Stimulated activated CD4-positive, alpha-beta T cell treated with anti-CD3 and anti-CD28 coated beads, Interleukin-1b, Interleukin-23, amount 100 ng/mL, for 24 hours (primary cell): ENCODE data around the gene PATJ.
"Not testable (repeated sequence)": the region's sequence is repeated elsewhere in the genome, so short reads cannot be mapped to it uniquely, and the experiment has no call there.

Experiments
- DNase-seq, 4 experiments: peaks; one replicate each; pipeline ENCODE4 v3.0.0-alpha.2; 2020; ENCODE audit warnings: low read depth in 4 of 4, low spot score in 1 of 4

PATJ gene

DNA sequence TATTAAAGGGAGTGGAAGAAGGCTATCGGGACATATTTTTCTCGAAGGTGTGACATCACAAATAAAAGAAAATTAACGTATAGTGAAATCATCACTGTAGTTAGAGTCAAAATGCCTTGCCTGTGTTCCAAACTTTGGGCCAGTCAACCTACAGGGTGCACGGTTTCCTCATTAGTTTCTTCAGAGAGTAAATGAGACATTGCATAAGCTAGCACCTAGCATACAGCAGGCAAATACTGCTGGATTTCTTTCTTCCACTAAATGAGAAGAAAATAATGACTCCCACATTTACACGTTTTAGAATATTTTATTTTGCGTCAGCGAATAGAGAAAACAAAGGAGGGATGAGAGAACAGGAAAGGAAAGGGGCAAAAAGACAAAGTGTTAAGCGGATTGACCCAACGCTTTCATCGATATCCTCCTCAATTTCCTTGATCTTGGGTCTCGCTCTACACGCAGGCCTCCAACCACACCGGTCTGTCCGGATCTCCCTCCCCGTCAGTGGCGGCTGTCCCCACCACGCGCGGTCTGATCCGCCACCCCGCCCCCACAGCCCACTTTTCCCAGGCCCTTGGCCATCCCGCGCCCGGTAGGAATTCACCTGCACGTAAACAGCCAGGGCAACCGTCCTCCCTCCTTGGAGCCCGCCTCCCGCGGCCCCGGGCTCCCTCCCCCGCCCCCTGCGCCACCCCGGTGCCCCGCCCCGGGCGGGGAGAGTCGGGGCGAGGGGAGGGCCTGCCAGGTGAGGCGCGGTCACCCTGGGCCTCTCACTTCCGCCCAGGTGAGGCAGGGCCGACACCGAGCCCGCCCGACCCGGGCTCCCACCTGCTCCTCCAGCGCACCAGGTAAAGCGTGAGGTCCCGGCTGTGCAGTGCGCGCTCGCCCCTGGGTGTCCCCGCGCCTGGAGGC, at the start of gene PATJ:
Gene PATJ, plus strand, starts transcription at position 770 of the 909 bp plus-strand sequence. CDS start 20,413 bp downstream, outside the sequence.
- DNase-seq = peak; percentile 9 to 43 (median 24)

DNA sequence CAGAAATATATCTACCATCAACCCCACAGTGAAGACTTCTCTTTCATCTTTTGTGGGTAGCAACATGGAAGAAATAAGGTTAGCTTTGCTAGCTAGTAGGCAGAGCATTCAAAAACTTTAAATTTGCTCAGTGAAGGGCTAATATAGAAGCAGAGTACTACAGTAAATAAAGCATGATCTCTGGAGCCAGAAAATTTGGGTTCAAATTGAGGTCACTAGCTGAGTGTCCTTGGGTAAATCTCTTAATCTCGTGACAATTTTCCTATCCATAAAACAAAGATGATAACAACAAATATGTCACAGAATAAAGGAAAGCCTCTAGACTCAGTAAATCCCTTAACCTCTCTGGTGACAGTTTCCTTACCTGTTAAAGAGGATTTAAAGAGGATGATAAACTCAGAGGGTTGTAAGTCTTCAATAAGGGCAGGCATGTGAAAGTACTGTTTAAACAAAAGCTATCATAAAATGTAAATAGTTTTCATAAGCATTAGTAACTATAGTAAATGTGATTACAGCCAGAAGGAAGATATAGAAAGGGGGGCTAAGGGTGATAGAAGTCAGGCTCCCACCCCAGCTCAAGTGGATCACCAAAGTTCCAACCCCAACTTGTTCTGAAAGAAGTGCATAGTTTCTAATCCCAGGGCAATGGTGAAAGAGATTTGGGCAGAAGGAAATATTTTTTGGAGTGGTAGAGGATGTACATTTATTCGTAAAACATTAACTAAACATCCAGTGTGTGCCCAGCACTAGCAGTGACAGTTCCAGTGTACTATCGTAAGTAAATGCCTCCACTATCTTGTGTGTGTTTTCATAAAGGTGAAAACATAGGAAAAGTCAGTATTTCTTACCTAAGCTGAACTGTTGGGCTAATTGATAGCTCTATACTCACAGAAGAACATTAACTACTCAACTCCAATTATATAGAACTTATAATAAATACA, 42.1 kb upstream of the PATJ start:
- DNase-seq = no peak

- no peak for DNase-seq
Measured at GRCh38 chr1:61708953-61709907, 33.0 kb upstream of the PATJ start.

GRCh38 chr1:61709908-61710289, 32.4 kb upstream of the PATJ start:
- no peak for DNase-seq

DNA sequence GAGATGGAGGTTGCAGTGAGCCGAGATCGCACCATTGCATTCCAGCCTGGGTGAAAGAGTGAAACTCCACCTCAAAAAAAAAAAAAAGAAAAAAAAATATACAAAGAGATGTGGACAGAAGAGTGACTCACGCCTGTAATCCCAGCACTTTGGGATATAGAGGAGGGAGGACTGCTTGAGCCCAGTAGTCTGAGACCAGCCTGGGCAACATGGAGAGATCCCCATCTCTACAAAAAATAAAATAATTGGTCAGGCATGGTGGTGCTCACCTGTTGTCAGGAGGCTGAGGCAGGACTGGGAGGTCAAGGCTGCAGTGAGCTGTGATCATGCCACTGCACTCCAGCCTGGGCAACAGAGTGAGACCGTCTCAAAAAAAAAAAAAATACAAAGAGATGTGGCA, 31.0 kb upstream of the PATJ start:
- DNase-seq = not testable (repeated sequence)

DNA sequence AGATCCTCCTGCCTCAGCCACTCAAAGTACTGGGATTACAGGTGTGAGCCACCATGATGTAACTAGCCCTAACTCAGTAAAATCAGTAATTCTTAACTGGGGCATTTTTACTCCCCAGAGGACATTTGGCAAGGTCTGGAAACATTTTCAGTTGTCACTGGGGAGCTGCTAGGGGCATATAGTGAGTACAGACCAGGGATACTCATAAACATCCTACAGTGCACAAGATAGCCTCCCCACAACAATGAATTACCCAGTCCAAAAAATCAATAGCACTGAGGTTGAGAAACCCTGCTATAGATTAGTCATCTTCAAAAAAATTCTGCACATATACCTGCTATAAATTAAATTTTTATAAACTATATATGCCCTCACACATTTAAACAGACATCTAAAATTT, 30.3 kb upstream of the PATJ start:
- no peak for DNase-seq

DNA sequence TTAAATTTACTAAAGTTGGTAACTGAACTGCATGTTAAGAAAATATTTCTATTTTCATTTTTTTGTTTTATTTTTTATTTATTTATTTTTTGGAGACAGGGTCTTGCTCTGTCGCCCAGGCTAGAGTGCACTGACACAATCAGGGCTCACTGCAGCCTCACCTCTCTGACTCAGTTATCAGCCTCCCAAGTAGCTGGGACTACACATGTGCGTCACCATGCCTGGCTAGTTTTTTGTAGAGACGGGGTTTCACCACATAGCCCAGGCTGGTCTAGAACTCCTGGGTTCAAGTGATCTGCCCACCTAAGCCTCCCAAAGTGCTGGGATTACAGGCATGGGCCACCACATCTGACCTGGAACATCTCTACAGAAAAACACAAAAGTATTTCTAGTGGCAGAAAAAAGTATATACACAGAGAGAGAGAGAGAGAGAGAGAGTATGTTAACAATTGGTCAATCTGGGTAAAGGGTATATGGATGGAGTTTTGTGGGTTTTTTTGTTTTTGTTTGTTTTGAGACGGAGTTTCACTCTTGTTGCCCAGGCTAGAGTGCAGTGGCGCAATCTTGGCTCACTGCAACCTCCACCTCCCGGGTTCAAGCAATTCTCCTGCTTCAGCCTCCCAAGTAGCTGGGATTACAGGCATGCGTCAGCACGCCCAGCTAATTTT, 23.1 kb upstream of the PATJ start:
- DNase-seq = not testable (repeated sequence)

- DNase-seq = no peak
Measured at GRCh38 chr1:61724506-61724812, 17.8 kb upstream of the PATJ start.

GRCh38 chr1:61724813-61725694, 17.2 kb upstream of the PATJ start, which contains the start of gene TM2D1:
Gene TM2D1, minus strand, starts transcription at chr1:61725141. Its CDS starts 21 bp downstream, at chr1:61725120.
- DNase-seq = peak; percentile 58 to 82 (median 74)

DNA sequence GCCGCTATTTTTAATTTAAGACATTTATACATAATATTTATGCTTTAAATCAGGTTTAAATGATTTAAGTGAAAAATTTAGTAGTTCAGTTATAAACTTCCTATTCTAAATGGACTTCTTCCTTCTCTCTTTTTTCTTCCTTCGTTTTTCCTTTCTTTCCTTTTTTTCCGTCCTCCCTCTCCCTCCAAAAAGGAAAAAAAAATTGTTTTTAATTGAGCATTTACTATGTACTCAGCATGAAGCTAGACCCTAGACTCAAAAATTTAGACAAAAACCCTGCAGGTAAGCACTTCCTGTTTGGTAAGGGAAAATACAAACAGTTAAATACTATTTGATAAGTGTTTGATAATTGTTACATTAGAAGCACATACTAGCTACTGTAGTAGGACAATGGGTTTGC, 14.7 kb upstream of the PATJ start:
- DNase-seq = no peak

DNA sequence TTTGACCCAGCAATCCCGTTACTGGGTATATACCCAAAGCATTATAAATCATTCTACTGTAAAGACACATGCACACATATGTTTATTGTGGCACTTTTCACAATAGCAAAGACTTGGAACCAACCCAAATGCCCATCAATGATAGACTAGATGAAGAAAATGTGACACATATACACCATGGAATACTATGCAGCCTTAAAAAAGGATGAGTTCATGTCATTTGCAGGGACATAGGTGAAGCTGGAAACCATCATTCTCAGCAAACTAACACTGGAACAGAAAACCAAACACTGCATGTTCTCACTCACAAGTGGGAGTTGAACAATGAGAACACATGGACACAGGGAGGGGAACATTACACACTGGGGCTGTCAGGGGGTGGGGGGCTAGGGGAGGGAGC, 11.6 kb upstream of the PATJ start:
- not testable (repeated sequence) for DNase-seq

- no peak for DNase-seq
Measured at GRCh38 chr1:61732726-61733125, 9.6 kb upstream of the PATJ start.

DNA sequence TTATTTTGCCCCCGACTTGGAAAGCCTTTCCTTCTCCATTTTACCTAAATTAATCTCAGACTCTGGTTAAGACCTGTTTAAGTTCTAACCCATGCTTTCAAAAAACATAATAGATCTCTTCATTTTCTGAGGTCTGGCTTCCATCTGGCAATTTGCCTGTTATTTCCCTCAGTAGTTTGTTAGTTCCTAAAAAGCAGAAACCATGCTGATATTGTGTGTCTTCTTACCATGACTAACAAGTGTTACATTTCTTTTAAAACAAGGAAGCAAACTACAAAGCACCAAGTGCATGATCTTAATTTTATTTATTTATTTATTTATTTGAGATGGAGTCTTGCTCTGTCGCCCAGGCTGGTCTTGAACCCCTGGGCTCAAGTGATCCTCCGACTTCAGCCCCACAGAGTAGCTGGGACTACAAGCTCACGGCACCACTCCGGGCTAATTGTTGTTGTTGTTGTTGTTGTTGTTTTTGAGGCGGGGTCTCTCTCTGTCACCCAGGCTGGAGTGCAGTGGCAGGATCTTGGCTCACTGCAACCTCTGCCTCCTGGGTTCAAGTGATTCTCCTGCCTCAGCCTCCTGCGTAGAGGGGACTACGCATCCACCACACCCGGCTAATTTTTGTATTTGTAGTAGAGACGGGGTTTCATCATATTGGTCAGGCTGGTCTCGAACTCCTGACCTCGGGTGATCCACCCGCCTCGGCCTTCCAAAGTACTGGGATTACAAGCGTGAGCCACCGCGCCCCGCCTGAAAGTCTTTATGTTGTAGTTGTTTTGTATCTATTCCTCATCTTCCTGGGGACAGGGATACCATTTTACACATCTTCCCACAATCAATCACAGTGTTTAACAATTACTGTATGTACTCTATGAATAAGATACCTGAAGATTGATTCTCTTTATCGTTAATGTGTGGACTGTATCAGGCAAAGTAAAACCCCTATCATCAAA, 1.3 kb upstream of the PATJ start:
- DNase-seq = no peak

DNA sequence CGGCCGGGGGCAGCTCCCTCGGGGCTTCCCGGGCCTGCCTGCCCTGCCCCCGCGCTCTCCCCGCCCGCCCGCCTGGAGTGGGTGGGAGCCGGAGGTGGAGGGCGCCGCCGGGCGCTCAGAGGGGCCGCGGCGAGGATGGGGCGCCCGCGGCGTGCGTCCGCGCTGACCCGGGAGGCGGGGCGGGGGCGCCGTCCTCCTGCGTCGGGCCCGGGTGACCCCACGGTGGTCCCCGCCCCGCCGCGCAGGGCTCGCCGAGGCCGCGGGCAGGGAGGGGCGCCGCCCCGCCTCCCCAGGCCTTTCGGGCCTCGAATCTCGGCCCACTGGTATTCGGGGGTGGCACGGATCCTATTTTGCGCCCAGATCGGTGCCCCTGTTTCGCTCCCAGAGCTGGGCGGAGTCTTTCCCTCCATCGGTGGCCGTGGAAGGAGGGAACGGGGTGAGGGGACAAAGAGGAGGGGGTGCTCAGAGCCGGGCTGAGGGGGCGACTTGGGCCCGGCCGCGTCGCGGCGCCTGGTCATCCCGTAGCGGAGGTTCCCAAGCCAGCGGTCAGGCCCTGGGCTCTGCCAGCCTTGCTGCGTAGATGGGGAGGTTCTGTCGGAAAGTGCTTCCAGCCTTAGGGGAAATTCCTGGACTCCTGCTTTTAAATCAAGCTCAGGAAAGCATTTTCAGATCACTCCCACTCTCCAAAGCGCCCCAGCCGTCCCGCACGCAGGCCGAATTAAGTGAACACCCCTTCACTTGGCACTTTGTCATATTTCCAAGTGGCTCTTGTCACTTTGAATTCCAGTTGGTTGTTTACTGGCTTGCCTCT, 545 bp downstream of the PATJ start:
- DNase-seq = peak in 1 of 4 experiments; percentile 9

DNA sequence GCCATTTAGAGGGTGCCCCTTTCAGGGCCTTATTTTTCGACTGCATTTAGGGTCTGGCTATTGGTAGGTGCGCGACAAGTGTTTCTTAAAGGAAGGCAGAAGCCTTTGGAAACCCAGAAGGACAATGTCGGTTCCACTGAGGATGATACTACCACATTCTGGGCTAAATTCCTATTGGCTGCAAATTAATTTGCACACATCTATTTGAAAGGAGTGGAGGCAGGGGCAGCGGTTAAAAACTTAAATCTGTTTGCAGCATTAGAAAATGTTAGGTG, 1.1 kb downstream of the PATJ start:
- no peak for DNase-seq

DNA sequence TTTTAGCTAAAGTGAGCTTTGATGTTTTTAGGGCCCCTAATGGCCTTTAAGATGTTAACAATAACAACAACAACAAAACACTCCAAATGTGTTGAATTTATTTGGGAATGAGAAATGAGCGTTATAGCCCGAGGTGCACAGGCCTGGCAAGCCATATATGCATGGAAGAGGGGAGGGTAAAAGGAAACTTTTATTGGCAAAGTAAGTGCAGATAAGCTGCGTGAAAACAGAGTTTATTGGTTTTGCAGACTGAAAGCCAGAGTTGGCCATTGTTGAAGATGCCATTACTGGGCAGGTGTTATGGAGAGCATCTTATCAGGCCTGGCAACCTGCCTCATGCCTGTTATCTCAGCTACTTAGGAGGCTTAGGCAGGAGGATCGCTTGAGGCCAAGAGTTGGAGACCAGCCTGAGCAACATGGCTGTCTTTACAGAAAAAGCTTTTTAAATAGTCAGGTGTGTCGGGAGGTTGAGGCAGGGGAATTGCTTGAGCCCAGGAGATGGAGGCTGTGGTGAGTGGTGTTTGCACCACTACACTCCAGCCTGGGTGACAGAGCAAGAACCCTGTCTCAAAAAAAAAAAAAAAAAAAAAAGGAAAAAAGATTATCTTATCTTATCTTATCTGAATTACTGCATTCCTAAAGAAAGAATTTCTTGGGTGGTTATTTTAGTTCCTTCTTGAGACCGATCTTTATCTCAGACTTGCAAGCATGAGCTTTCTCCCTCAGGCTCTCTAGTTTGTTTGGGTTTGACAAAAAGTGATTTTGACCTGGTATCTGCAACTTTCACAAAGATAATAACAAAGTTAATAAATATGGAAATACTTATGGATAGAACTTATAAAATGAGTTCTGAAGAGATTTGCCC, 1.7 kb downstream of the PATJ start:
- no peak for DNase-seq

GRCh38 chr1:61746813-61747212, 4.5 kb downstream of the PATJ start:
- no peak for DNase-seq
